Hepatocyte (in vitro differentiated cells): ENCODE data around the gene MAP7. TPM values are rescaled to one million over a fixed set of nuclear protein-coding genes. Genes with fewer than 3 reads are reported as not detected.

ENCODE experiments used
- DNase-seq: peaks from one replicate; pipeline ENCODE4 v3.0.0-alpha.2; 2016; ENCODE audit warnings: low spot score
- H2AFZ ChIP-seq: fragments of 200-600 bp; sonication (generic); 2 replicates; pipeline ENCODE4 v1.6.0; 2016; ENCODE audit warnings: antibody characterized with exemption, mild to moderate bottlenecking
- H3K27ac ChIP-seq: fragments of 200-600 bp; sonication (generic); 2 replicates; pipeline ENCODE4 v1.5.1; 2016; ENCODE audit warnings: mild to moderate bottlenecking
- H3K27me3 ChIP-seq: fragments of 200-600 bp; sonication (generic); 2 replicates; pipeline ENCODE4 v1.6.1; 2016
- H3K36me3 ChIP-seq: fragments of 200-600 bp; sonication (generic); replicated peaks from 2 replicates; pipeline ENCODE4 v1.5.1; 2016; ENCODE audit warnings: low read depth; ENCODE audit not compliant: insufficient read depth
- H3K4me1 ChIP-seq: fragments of 200-600 bp; sonication (generic); 2 replicates; pipeline ENCODE4 v1.5.1; 2016; ENCODE audit warnings: mild to moderate bottlenecking, moderate library complexity; ENCODE audit not compliant: insufficient read depth
- H3K4me2 ChIP-seq: fragments of 200-600 bp; sonication (generic); 2 replicates; pipeline ENCODE4 v1.6.0; 2016
- H3K4me3 ChIP-seq: fragments of 200-600 bp; sonication (generic); 2 replicates; pipeline ENCODE4 v1.5.1; 2016; ENCODE audit warnings: mild to moderate bottlenecking
- H3K79me2 ChIP-seq: fragments of 200-600 bp; sonication (generic); 2 replicates; pipeline ENCODE4 v1.6.0; 2017; ENCODE audit warnings: mild to moderate bottlenecking
- H3K9me2 ChIP-seq: fragments of 200-600 bp; sonication (generic); replicated peaks from 2 replicates; pipeline ENCODE4 v1.6.0; 2017; ENCODE audit warnings: mild to moderate bottlenecking; ENCODE audit not compliant: insufficient read depth
- H3K9me3 ChIP-seq: fragments of 200-600 bp; sonication (generic); 2 replicates; pipeline ENCODE4 v1.5.1; 2016; ENCODE audit warnings: low read depth, mild to moderate bottlenecking
- H4K20me1 ChIP-seq: fragments of 200-600 bp; sonication (generic); 2 replicates; pipeline ENCODE4 v1.6.0; 2016; ENCODE audit warnings: mild to moderate bottlenecking; ENCODE audit not compliant: insufficient read depth, poor library complexity, severe bottlenecking
- EZH2 ChIP-seq: fragments of 200-600 bp; sonication (generic); IDR thresholded peaks from 2 replicates; pipeline ENCODE4 v1.6.1; 2016; ENCODE audit warnings: antibody characterized with exemption, mild to moderate bottlenecking, borderline replicate concordance
- EZH2phosphoT487 ChIP-seq: fragments of 200-600 bp; sonication (generic); IDR thresholded peaks from one replicate; pipeline ENCODE4 v1.6.1; 2018; ENCODE audit warnings: antibody characterized with exemption, mild to moderate bottlenecking, low read depth, moderate library complexity; ENCODE audit not compliant: unreplicated experiment, severe bottlenecking
- WGBS: methylation state at CpG from one replicate; pipeline ENCODE4 v1.1.6; 2016; ENCODE audit warnings: low lambda C conversion rate; ENCODE audit errors: missing lambda C conversion rate; 5-methylcytosine and 5-hydroxymethylcytosine counted together
- polyA plus RNA-seq: library from polyadenylated mRNA; unstranded; fragments of >200 nt; fragmentation: Nextera tagmentation; extraction: Ambion mirVana; gene quantifications from 2 replicates; pipeline ENCODE4 v1.2.1, GENCODE V29; 2016
- total RNA-seq: library from RNA; depleted of rRNA; stranded (reverse); fragments of >200 nt; gene quantifications from 2 replicates; pipeline ENCODE4 v1.2.3, GENCODE V29; 2014
- TF ChIP-seq, protein P1 (sequence below): fragments of 200-600 bp; sonication (generic); IDR thresholded peaks from 2 replicates; pipeline ENCODE4 v1.5.1; 2016; ENCODE audit warnings: antibody characterized with exemption, mild to moderate bottlenecking; ENCODE audit not compliant: poor library complexity

MAP7 gene
- total and polyA plus RNA-seq, 2 experiments from 2014 or later = 13.4 to 22.9 TPM

DNA sequence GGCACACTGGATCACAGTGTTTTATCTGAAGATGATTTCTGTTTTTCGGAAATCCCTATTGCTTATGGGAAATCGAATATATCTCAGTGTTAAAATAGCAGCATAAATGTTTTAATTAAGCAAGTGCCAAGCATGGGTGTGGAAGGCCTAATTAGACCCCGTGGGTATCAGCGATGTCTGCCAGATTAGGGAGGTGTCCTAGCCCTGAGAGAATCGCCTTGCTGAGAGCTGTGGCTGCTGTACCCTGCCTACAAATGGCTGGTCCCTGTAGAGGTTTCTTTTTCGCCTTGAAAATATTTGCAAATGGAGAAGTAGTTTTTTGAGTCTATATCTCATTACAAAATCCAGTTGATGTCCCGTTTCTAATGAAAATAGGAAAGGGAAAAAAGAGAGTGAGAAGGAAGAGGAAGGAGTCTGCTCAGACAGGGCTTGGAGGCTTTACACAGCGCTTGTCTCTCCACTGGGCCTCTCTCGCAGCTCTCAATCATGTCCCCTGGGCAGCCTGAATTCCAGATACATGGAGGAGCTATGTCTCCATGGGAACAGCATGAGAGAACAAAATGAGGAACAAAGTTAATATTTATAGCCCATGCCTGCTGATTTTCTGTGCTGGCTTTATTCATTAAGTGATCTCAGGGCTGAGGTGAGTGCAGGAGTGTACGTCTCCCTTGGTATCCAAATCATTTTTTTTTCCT, 225.4 kb downstream of the MAP7 start:
- no peak overlapping the region for H3K4me2 ChIP-seq
- no peak overlapping the region for H3K27ac ChIP-seq
- H3K9me2 ChIP-seq = no peaks in the 10 kb centered on the region
- H3K79me2 ChIP-seq = no peaks in the 10 kb centered on the region
- 83% methylated on average over 10 of the region's 10 CpGs for WGBS
- H3K9me3 ChIP-seq = no peaks in the 10 kb centered on the region
- H2AFZ ChIP-seq = no peak overlapping the region
- H3K4me1 ChIP-seq = no peaks in the 10 kb centered on the region
- TF ChIP-seq, protein P1, sequence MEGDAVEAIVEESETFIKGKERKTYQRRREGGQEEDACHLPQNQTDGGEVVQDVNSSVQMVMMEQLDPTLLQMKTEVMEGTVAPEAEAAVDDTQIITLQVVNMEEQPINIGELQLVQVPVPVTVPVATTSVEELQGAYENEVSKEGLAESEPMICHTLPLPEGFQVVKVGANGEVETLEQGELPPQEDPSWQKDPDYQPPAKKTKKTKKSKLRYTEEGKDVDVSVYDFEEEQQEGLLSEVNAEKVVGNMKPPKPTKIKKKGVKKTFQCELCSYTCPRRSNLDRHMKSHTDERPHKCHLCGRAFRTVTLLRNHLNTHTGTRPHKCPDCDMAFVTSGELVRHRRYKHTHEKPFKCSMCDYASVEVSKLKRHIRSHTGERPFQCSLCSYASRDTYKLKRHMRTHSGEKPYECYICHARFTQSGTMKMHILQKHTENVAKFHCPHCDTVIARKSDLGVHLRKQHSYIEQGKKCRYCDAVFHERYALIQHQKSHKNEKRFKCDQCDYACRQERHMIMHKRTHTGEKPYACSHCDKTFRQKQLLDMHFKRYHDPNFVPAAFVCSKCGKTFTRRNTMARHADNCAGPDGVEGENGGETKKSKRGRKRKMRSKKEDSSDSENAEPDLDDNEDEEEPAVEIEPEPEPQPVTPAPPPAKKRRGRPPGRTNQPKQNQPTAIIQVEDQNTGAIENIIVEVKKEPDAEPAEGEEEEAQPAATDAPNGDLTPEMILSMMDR = no peak
- TF ChIP-seq EZH2phosphoT487 = no peak
- no peak for TF ChIP-seq EZH2
- no peaks in the 10 kb centered on the region for H3K27me3 ChIP-seq
- no peaks in the 10 kb centered on the region for H3K36me3 ChIP-seq
- DNase-seq = no peak
- no peak overlapping the region for H3K4me3 ChIP-seq
- H4K20me1 ChIP-seq = no peaks in the 10 kb centered on the region

- Histone ChIP-seq H3K36me3 (no peaks in the 10 kb centered on the region), H2AFZ (no peak overlapping the region), H3K9me3 (no peaks in the 10 kb centered on the region), H3K4me1 (no peaks in the 10 kb centered on the region), H4K20me1 (no peaks in the 10 kb centered on the region), H3K9me2 (no peaks in the 10 kb centered on the region), H3K4me2 (no peak overlapping the region), H3K79me2 (no peaks in the 10 kb centered on the region), H3K27me3 (no peaks in the 10 kb centered on the region), H3K4me3 (no peak overlapping the region), H3K27ac (no peak overlapping the region)
- 69% methylated on average over 10 of the region's 10 CpGs for WGBS
- no peak for TF ChIP-seq EZH2phosphoT487
- TF ChIP-seq EZH2 = no peak
- TF ChIP-seq, protein P1 = no peak
- peak; percentile 47 for DNase-seq
Observed at GRCh38 chr6:136323431-136324112, 226.7 kb downstream of the MAP7 start.

- Histone ChIP-seq H3K9me3 (no peaks in the 10 kb centered on the region), H3K4me3 (no peak overlapping the region), H3K27me3 (no peaks in the 10 kb centered on the region), H4K20me1 (no peaks in the 10 kb centered on the region), H3K36me3 (no peaks in the 10 kb centered on the region), H2AFZ (no peak overlapping the region), H3K4me1 (no peaks in the 10 kb centered on the region), H3K79me2 (no peaks in the 10 kb centered on the region), H3K9me2 (no peaks in the 10 kb centered on the region), H3K4me2 (no peak overlapping the region), H3K27ac (no peak overlapping the region)
- no peak for TF ChIP-seq EZH2
- TF ChIP-seq, protein P1 = no peak
- TF ChIP-seq EZH2phosphoT487 = no peak
- DNase-seq = no peak
Observed at GRCh38 chr6:136319732-136320131, 230.5 kb downstream of the MAP7 start.
